ENCODE results near the gene VTI1A. TPM values are rescaled to one million over a fixed set of nuclear protein-coding genes. Genes with fewer than 3 reads are reported as not detected.

The VTI1A gene
- total RNA-seq, 3 donors from 2014 or later, result 36.2 to 55.9 (median 44.4) TPM

DNA sequence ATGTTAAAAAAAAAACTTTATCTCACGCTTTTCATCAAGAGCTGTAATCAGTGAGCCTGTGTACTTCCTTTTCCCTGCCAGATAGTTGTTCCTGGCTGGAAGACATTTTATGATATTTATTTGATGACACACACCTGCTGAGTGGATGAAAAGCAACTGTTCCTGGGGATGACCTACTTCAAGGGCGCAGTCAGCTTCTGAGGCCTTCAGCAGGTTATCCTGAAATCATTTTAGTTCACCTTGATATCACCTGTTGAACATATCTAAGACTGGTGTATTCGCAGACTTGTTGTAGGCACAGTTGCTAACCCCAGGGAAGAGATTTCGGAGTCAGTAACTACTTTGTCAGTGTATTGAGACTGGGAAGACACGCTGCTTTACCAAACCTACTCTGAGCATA lies 268.6 kb downstream of the VTI1A start:
- intact Hi-C loops (cut with DNase I, micrococcal nuclease), result no loop called here
- ATAC-seq, result peak; percentile 91
- DNase-seq, result peak in 1 of 3 donors; percentile 21
- TF ChIP-seq CTCF (IDR thresholded peaks at IDR 0.05), result no peak
- no peaks in the 10 kb centered on the region for H3K36me3 ChIP-seq (ENCODE audit: low read depth)
- H3K4me3 ChIP-seq, result no peak overlapping the region
- H3K4me1 ChIP-seq (ENCODE audit: low read depth), result peaks cover 5% of the 10 kb centered on the region
- H3K9me3 ChIP-seq, result no peaks in the 10 kb centered on the region

GRCh38 chr10:112716076-112716475 lies 269.1 kb downstream of the VTI1A start:
- no peak for TF ChIP-seq CTCF (IDR thresholded peaks at IDR 0.05)
- intact Hi-C loops (cut with DNase I, micrococcal nuclease), result no loop called here
- ATAC-seq, result no peak

DNA sequence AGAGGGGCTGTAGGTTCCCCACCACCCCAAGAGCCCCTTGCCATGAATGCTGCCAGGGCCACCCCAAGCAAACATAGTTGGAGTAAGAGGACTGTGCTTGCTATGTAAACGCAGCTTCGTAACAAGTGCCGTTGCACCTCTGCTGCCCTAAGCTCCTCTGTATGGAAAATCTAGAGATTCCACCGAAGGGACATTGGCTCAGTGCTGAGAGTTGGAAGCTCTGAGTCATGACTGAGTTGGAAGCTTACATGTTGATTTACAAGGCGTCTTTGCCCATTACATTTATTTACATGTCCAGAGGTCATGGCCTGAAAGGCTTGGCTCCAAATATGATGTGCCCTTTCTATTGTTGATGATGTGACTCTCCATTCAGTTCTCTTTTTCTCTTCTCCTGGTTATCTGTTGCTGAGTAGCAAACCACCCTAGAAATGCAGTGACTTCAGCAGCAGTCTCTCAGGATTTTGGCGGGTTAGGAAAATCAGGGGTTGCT lies 270.0 kb downstream of the VTI1A start:
- Histone ChIP-seq H3K4me1 (ENCODE audit: low read depth) (peaks cover 5% of the 10 kb centered on the region), H3K4me3 (no peak overlapping the region), H3K36me3 (ENCODE audit: low read depth) (no peaks in the 10 kb centered on the region), H3K9me3 (no peaks in the 10 kb centered on the region)
- no peak for TF ChIP-seq CTCF (IDR thresholded peaks at IDR 0.05)
- peak in 1 of 3 donors; percentile 33 for DNase-seq
- intact Hi-C loops (cut with DNase I, micrococcal nuclease), result no loop called here
- ATAC-seq, result peak; percentile 89

More at GRCh38 chr10:112716076-112716475, 269.1 kb downstream of the VTI1A start:
- DNase-seq, result no peak
- Histone ChIP-seq H3K9me3 (no peaks in the 10 kb centered on the region), H3K4me1 (ENCODE audit: low read depth) (peaks cover 5% of the 10 kb centered on the region), H3K36me3 (ENCODE audit: low read depth) (no peaks in the 10 kb centered on the region), H3K4me3 (no peak overlapping the region)

- intact Hi-C loops (cut with DNase I, micrococcal nuclease), result no loop called here
- H3K4me1 ChIP-seq (ENCODE audit: low read depth), result peaks cover 5% of the 10 kb centered on the region
- H3K9me3 ChIP-seq, result no peaks in the 10 kb centered on the region
- no peak overlapping the region for H3K4me3 ChIP-seq
- ATAC-seq (no peak), DNase-seq (no peak)
- no peak for TF ChIP-seq CTCF (IDR thresholded peaks at IDR 0.05)
- no peaks in the 10 kb centered on the region for H3K36me3 ChIP-seq (ENCODE audit: low read depth)
Measured at GRCh38 chr10:112720178-112720577, 273.2 kb downstream of the VTI1A start.

- intact Hi-C loops (cut with DNase I, micrococcal nuclease), result no loop called here
- DNase-seq (peak in 1 of 3 donors; percentile 72), ATAC-seq (peak; percentile 70)
- H3K9me3 ChIP-seq, result no peaks in the 10 kb centered on the region
- no peaks in the 10 kb centered on the region for H3K36me3 ChIP-seq (ENCODE audit: low read depth)
- peak; percentile 39 for TF ChIP-seq CTCF (IDR thresholded peaks at IDR 0.05)
- no peak overlapping the region for H3K4me3 ChIP-seq
- H3K4me1 ChIP-seq (ENCODE audit: low read depth), result peaks cover 5% of the 10 kb centered on the region
Measured at GRCh38 chr10:112721080-112721698, 274.2 kb downstream of the VTI1A start.
